Psoas muscle (tissue), 8 donors: Measurements from ENCODE around the gene ITM2C. TPM values are rescaled to one million over a fixed set of nuclear protein-coding genes. Genes with fewer than 3 reads are reported as not detected.

Experiments
- ATAC-seq, 4 donors: fragments of 200-7000 bp; cut with Tn5 transposase; one replicate each; pipeline ENCODE4 v1.9.1; 2020; ENCODE audit warnings: moderate library complexity in 3 of 4, mild to moderate bottlenecking in 2 of 4
- DNase-seq, 2 donors: peaks; one replicate each; pipeline ENCODE4 v3.0.0-alpha.2; 2020
- H3K27ac ChIP-seq: fragments of 200-600 bp; one replicate; pipeline ENCODE4 v1.8.0; 2022
- H3K27me3 ChIP-seq, 3 donors: fragments of 200-600 bp in 1 of 3; one replicate each; pipeline versions ENCODE4 v1.6.1 to v1.8.0; 2013 to 2022; ENCODE audit warnings: low read length in 2 of 3, mild to moderate bottlenecking in 2 of 3, moderate library complexity in 1 of 3; ENCODE audit not compliant: insufficient read depth in 3 of 3
- H3K36me3 ChIP-seq, 2 donors: fragments of 200-600 bp in 1 of 2; one replicate each; pipeline versions ENCODE4 v1.6.1 to v1.8.0; 2013 to 2022; ENCODE audit warnings: low read depth in 1 of 2, mild to moderate bottlenecking in 1 of 2, moderate library complexity in 1 of 2; ENCODE audit not compliant: insufficient read depth in 1 of 2
- H3K4me1 ChIP-seq: fragments of 200-600 bp; one replicate; pipeline ENCODE4 v1.8.0; 2022
- H3K4me3 ChIP-seq: fragments of 200-600 bp; one replicate; pipeline ENCODE4 v1.8.0; 2022; ENCODE audit warnings: mild to moderate bottlenecking
- H3K9me3 ChIP-seq: fragments of 200-600 bp; one replicate; pipeline ENCODE4 v1.8.0; 2022
- WGBS, 3 donors: extraction: QIAGEN DNeasy Blood & Tissue Kit; methylation state at CpG; one replicate each; pipeline versions ENCODE4 v1.1.6 to v1.1.7; 2013; 5-methylcytosine and 5-hydroxymethylcytosine counted together
- intact Hi-C, 2 donors: fragments of 100-400 bp; cut with DNase I; formaldehyde crosslinking; loops; one replicate each; pipeline versions ENCODE4 v1.11.0 to v1.14.2; 2022
- polyA plus RNA-seq, 3 donors: library from polyadenylated mRNA; stranded (reverse); fragments of 200-250 nt; gene quantifications; one replicate each; pipeline ENCODE4 v1.2.3, GENCODE V29; 2013
- total RNA-seq, 4 donors: library from RNA; stranded (reverse); fragmentation: NEBNext Ultra II Directional in 2 of 4; extraction: Animal tissue kit (Norgen Biotek cat#: 25700) in 2 of 4; gene quantifications; one replicate each; pipeline versions ENCODE4 v1.2.1 to v1.2.4, GENCODE V29; 2021 to 2023
- TF ChIP-seq, protein P1 (sequence below): fragments of 200-600 bp; IDR thresholded peaks from one replicate; pipeline ENCODE4 v1.8.0; 2022; ENCODE audit warnings: antibody characterized with exemption
- donor health status: healthy with polysubstance abuse.
- donor health status: DM: no; HTN: no; CAD: no; lungs with moderate emphysema.
- donor health status: Bipolar disorder and iron deficiency.
- donor health status: healthy.
- donor health status: DM: yes; HTN: yes; CAD: no.
- donor health status: DM: no; HTN: no; CAD: no.
- donor health status: DM: no; HTN: no; CAD: no.
- donor health status: DM: yes; HTN: yes; CAD: no.

ITM2C gene
- total and polyA plus RNA-seq, 7 donors: 9.0 to 20.3 (median 11.5) TPM

DNA sequence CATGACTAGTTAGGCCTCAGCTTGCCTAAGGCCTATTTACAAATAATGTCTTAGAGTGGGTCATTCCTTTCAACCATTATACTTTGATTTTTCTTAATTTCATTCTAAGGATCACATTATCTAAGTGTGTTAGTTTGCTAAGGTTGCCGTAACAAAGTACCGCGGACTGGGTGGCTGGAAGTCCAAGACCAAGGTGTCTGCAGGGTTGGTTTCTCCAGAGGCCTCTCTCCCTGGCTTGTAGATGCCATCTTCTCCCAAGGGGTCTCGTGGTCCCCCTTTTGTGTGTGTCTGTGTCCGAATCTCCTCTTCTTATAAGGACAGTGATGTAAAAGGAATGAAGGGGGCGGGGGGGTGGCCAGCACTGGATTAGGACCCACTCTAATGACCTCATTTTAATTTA is 18.4 kb upstream of the ITM2C start:
- intact Hi-C loops: no loop called here
- Histone ChIP-seq H3K4me1 (no peaks in the 10 kb centered on the region), H3K36me3 (no peaks in the 10 kb centered on the region), H3K9me3 (no peaks in the 10 kb centered on the region), H3K27me3 (peaks cover 0 to 32% (median 7%) of the 10 kb centered on the region in 3 donors), H3K27ac (no peak overlapping the region), H3K4me3 (no peak overlapping the region)
- WGBS, 3 donors: 95 to 99% (median 98%) methylated on average over 6 of the region's 6 CpGs
- DNase-seq: no peak
- TF ChIP-seq, protein P1, sequence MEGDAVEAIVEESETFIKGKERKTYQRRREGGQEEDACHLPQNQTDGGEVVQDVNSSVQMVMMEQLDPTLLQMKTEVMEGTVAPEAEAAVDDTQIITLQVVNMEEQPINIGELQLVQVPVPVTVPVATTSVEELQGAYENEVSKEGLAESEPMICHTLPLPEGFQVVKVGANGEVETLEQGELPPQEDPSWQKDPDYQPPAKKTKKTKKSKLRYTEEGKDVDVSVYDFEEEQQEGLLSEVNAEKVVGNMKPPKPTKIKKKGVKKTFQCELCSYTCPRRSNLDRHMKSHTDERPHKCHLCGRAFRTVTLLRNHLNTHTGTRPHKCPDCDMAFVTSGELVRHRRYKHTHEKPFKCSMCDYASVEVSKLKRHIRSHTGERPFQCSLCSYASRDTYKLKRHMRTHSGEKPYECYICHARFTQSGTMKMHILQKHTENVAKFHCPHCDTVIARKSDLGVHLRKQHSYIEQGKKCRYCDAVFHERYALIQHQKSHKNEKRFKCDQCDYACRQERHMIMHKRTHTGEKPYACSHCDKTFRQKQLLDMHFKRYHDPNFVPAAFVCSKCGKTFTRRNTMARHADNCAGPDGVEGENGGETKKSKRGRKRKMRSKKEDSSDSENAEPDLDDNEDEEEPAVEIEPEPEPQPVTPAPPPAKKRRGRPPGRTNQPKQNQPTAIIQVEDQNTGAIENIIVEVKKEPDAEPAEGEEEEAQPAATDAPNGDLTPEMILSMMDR: no peak
- ATAC-seq: no peak

DNA sequence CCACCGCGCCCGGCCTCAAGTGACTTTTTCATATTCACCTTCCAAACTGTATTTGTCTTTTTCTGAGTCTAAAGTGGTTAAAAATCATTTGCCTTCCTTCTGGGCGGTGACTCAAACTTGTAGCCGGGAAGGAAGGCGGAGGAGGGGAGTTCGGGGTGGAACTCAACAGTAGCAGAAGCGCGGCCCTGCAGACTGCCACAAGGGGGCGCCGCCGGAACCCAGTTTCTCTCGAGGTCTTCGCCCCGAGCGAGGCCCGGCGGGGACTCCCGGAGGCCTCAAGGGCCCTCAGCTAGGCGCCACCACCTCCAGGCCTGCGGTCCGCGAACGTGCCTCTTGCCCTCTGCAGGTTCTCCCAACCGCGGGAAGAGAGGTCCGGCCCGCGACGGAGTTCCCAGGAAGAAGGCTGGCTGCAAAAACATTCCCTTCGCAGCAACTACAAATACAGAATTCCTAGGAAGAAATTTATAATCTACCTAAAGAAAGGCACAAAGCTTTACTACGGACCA is 16.8 kb upstream of the ITM2C start:
- WGBS, 3 donors: 9 to 12% (median 11%) methylated on average over 32 of the region's 32 CpGs
- intact Hi-C loops: no loop called here

DNA sequence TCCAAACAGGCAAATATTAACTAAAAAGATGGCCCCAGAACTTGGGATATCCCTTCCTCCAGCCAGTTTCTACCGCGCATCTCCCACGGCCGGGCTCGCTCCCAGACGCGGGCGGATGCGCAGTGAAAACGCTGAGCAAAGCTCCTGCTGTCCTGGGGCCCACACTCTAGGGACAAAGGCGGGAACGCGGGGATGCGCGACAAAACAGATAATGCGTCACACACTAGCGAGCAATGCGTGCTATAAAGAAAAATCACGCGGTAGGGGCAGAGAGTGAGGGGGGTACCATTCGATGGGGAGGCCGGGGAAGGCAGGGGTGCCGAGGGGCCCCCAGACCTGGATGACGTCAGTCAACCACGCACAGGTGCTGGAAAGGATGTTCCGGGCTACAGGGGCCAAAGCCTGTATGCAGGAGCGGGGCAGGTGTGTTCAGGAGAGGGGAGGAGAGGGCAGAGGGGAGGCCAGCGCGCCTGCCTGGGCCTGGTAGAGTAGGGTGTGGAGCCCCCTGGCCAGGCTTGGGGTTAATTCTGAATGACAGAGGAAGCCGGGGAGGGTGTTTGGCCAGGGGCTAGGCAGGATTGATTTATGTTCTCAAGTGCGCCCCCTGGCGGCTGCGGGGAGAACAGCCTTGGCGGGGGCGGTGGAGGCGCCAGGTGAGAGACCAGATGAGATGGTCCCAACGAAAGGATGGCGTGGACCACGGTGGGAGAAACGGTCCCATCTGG is 14.9 kb upstream of the ITM2C start:
- H3K36me3 ChIP-seq: no peaks in the 10 kb centered on the region
- WGBS, 3 donors: 59 to 63% (median 59%) methylated on average over 37 to 40 of the region's 40 CpGs
- H3K4me1 ChIP-seq: no peaks in the 10 kb centered on the region
- H3K9me3 ChIP-seq: no peaks in the 10 kb centered on the region
- DNase-seq (peak in 1 of 2 donors; percentile 63), ATAC-seq (no peak)
- no peak overlapping the region for H3K27ac ChIP-seq
- H3K27me3 ChIP-seq: peaks cover 0 to 24% (median 7%) of the 10 kb centered on the region in 3 donors
- TF ChIP-seq, protein P1: peak; percentile 64
- no peak overlapping the region for H3K4me3 ChIP-seq
- intact Hi-C loops: no loop called here

More for the DNA sequence above, 16.8 kb upstream of the ITM2C start:
- no peaks in the 10 kb centered on the region for H3K9me3 ChIP-seq
- ATAC-seq: peak in 3 of 4 donors; percentile 51 to 54 (median 52)
- peaks cover 0 to 28% (median 7%) of the 10 kb centered on the region in 3 donors for H3K27me3 ChIP-seq
- H3K4me1 ChIP-seq: no peaks in the 10 kb centered on the region
- TF ChIP-seq, protein P1: peak; percentile 62
- no peak overlapping the region for H3K4me3 ChIP-seq
- DNase-seq: peak; percentile 85 to 88
- H3K27ac ChIP-seq: no peak overlapping the region
- no peaks in the 10 kb centered on the region for H3K36me3 ChIP-seq

DNA sequence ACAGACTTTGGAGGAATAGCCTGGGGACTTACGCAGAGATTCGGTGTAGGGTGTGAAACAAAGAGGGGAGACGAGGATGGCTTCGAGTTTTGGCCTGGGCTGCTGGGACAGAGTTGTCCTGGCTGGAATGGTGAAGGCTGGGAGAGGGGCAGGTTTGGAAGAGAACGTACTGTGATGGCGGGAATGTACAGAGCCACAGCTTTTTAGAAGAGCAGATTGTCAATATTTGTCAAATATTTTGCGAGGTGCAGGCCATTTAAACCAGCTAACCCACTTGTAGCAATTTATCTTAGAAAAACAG is 14.4 kb upstream of the ITM2C start:
- peaks cover 0 to 26% (median 5%) of the 10 kb centered on the region in 3 donors for H3K27me3 ChIP-seq
- WGBS, 3 donors: 67 to 71% (median 69%) methylated on average over 7 of the region's 7 CpGs
- intact Hi-C loops: no loop called here

More for the DNA sequence above, 14.4 kb upstream of the ITM2C start:
- no peak for DNase-seq
- no peak for ATAC-seq
- TF ChIP-seq, protein P1: no peak
- H3K4me3 ChIP-seq: no peak overlapping the region
- no peaks in the 10 kb centered on the region for H3K9me3 ChIP-seq
- H3K27ac ChIP-seq: no peak overlapping the region
- H3K4me1 ChIP-seq: no peaks in the 10 kb centered on the region
- no peaks in the 10 kb centered on the region for H3K36me3 ChIP-seq
